DND-41 (cell line): ENCODE results near the gene CRYBG1.

Experiments used
- ATAC-seq: fragments of 200-7000 bp; cut with Tn5 transposase; 3 replicates; pipeline ENCODE4 v1.9.1; 2021; ENCODE audit warnings: low read depth; ENCODE audit not compliant: insufficient read depth
- DNase-seq: peaks from one replicate; pipeline ENCODE4 v3.0.0-alpha.2; 2020
- H2AFZ ChIP-seq: 2 replicates; pipeline ENCODE4 v1.6.0; 2012; ENCODE audit warnings: low read depth, low read length
- H3K27ac ChIP-seq: 2 replicates; pipeline ENCODE4 v1.5.1; 2012; ENCODE audit warnings: low read length, inconsistent platforms
- H3K27me3 ChIP-seq: fragments of 200-600 bp; sonication (generic); 2 replicates; pipeline ENCODE4 v1.6.0; 2012; ENCODE audit warnings: low read length, mild to moderate bottlenecking, inconsistent platforms; ENCODE audit not compliant: insufficient read depth, poor library complexity
- H3K36me3 ChIP-seq: 2 replicates; pipeline ENCODE4 v1.5.1; 2012; ENCODE audit warnings: low read length, inconsistent platforms; ENCODE audit not compliant: insufficient read depth
- H3K4me1 ChIP-seq: 2 replicates; pipeline ENCODE4 v1.5.1; 2012; ENCODE audit warnings: mild to moderate bottlenecking, low read length; ENCODE audit not compliant: insufficient read depth
- H3K4me2 ChIP-seq: 2 replicates; pipeline ENCODE4 v1.6.0; 2012; ENCODE audit warnings: mild to moderate bottlenecking, moderate library complexity, low read length, inconsistent platforms; ENCODE audit not compliant: insufficient read depth
- H3K4me3 ChIP-seq, 2 experiments: fragments of 200-600 bp in 1 of 2; shearing (Covaris generic) in 1 of 2; 2 replicates each; pipeline ENCODE4 v1.5.1; 2012 to 2016; ENCODE audit warnings: inconsistent platforms in 2 of 2, low read length in 2 of 2, mild to moderate bottlenecking in 2 of 2, low read depth in 1 of 2, moderate library complexity in 1 of 2
- H3K79me2 ChIP-seq: 2 replicates; pipeline ENCODE4 v1.6.0; 2012; ENCODE audit warnings: low read length, inconsistent platforms; ENCODE audit not compliant: insufficient read depth
- H3K9ac ChIP-seq: 2 replicates; pipeline ENCODE4 v1.6.0; 2012; ENCODE audit warnings: low read depth, mild to moderate bottlenecking, inconsistent platforms, low read length, moderate library complexity
- H3K9me3 ChIP-seq: 2 replicates; pipeline ENCODE4 v1.5.1; 2012; ENCODE audit warnings: low read length, moderate library complexity, mild to moderate bottlenecking, inconsistent platforms; ENCODE audit not compliant: insufficient read depth, severe bottlenecking
- H4K20me1 ChIP-seq: 2 replicates; pipeline ENCODE4 v1.6.0; 2012; ENCODE audit warnings: low read length; ENCODE audit not compliant: insufficient read depth
- CTCF ChIP-seq: IDR thresholded peaks from 2 replicates; pipeline ENCODE4 v1.5.1; 2012; ENCODE audit warnings: borderline replicate concordance, low read length, moderate library complexity, mild to moderate bottlenecking; ENCODE audit not compliant: poor library complexity, severe bottlenecking; ENCODE audit errors: extremely low read depth
- EZH2 ChIP-seq: IDR thresholded peaks from 3 replicates; pipeline ENCODE4 v1.6.1; 2012; ENCODE audit warnings: borderline replicate concordance, low read depth, mild to moderate bottlenecking, moderate library complexity, low read length, inconsistent platforms; ENCODE audit not compliant: severe bottlenecking

CRYBG1 gene

GRCh38 chr6:106411643-106412200 is 51.2 kb downstream of the CRYBG1 start:
- Histone ChIP-seq H3K79me2 (no peaks in the 10 kb centered on the region), H3K9ac (no peak overlapping the region), H2AFZ (no peak overlapping the region), H3K9me3 (no peaks in the 10 kb centered on the region), H3K27me3 (peaks cover 18% of the 10 kb centered on the region), H3K4me2 (no peak overlapping the region), H4K20me1 (no peaks in the 10 kb centered on the region), H3K36me3 (no peaks in the 10 kb centered on the region), H3K27ac (no peak overlapping the region), H3K4me3 (no peak overlapping the region), H3K4me1 (no peaks in the 10 kb centered on the region)
- DNase-seq (no peak), ATAC-seq (no peak)
- TF ChIP-seq CTCF (no peak), EZH2 (no peak)

GRCh38 chr6:106413016-106413415 is 52.5 kb downstream of the CRYBG1 start:
- Histone ChIP-seq H3K9ac (no peak overlapping the region), H3K9me3 (no peaks in the 10 kb centered on the region), H3K4me2 (no peak overlapping the region), H2AFZ (no peak overlapping the region), H3K4me3 (no peak overlapping the region), H3K79me2 (no peaks in the 10 kb centered on the region), H3K27me3 (peaks cover 18% of the 10 kb centered on the region), H3K27ac (no peak overlapping the region), H4K20me1 (no peaks in the 10 kb centered on the region), H3K36me3 (no peaks in the 10 kb centered on the region), H3K4me1 (no peaks in the 10 kb centered on the region)
- DNase-seq (no peak), ATAC-seq (no peak)
- TF ChIP-seq CTCF (no peak), EZH2 (no peak)

GRCh38 chr6:106413722-106414121 is 53.2 kb downstream of the CRYBG1 start:
- H3K79me2 ChIP-seq, result no peaks in the 10 kb centered on the region
- ATAC-seq, result no peak
- no peak overlapping the region for H3K4me3 ChIP-seq
- no peak overlapping the region for H3K9ac ChIP-seq
- H3K36me3 ChIP-seq, result no peaks in the 10 kb centered on the region
- peaks cover 18% of the 10 kb centered on the region for H3K27me3 ChIP-seq
- no peak for DNase-seq
- no peak for TF ChIP-seq CTCF
- TF ChIP-seq EZH2, result no peak
- no peak overlapping the region for H3K4me2 ChIP-seq
- no peak overlapping the region for H3K27ac ChIP-seq
- no peak overlapping the region for H2AFZ ChIP-seq
- H3K9me3 ChIP-seq, result no peaks in the 10 kb centered on the region
- H4K20me1 ChIP-seq, result no peaks in the 10 kb centered on the region
- H3K4me1 ChIP-seq, result no peaks in the 10 kb centered on the region

- no peak overlapping the region for H3K4me2 ChIP-seq
These were observed 55.4 kb downstream of the CRYBG1 start for GRCh38 chr6:106415921-106416320.

More at GRCh38 chr6:106415921-106416320, 55.4 kb downstream of the CRYBG1 start:
- Histone ChIP-seq H3K79me2 (no peaks in the 10 kb centered on the region), H2AFZ (no peak overlapping the region), H3K27ac (no peak overlapping the region), H3K4me3 (no peak overlapping the region), H4K20me1 (no peaks in the 10 kb centered on the region), H3K4me1 (no peaks in the 10 kb centered on the region), H3K9ac (no peak overlapping the region), H3K9me3 (no peaks in the 10 kb centered on the region), H3K36me3 (no peaks in the 10 kb centered on the region), H3K27me3 (peaks cover 18% of the 10 kb centered on the region)
- ATAC-seq (no peak), DNase-seq (no peak)
- TF ChIP-seq EZH2 (no peak), CTCF (no peak)
